Mesenchymal stem cell (in vitro differentiated cells and primary cell): Measurements from ENCODE around the gene RPL27.
A peak's percentile ranks its signal among the peaks of the same experiment; 100 is the strongest.
"Not testable (repeated sequence)": the region's sequence is repeated elsewhere in the genome, so short reads cannot be mapped to it uniquely, and the experiment has no call there.

Experiments used
- DNase-seq: peaks from one replicate; pipeline ENCODE4 v3.0.0-alpha.2; 2013
- H2AFZ ChIP-seq: one replicate; pipeline ENCODE4 v1.6.1; 2013; ENCODE audit warnings: low read depth, mild to moderate bottlenecking, control low read depth, inconsistent platforms, low read length, moderate library complexity
- H2AK5ac ChIP-seq: 2 replicates; pipeline ENCODE4 v1.6.1; 2013; ENCODE audit warnings: low read length, moderate library complexity, mild to moderate bottlenecking, inconsistent platforms; ENCODE audit not compliant: severe bottlenecking
- H2BK120ac ChIP-seq: one replicate; pipeline ENCODE4 v1.6.1; 2013; ENCODE audit warnings: low read depth, mild to moderate bottlenecking, inconsistent platforms, low read length, moderate library complexity
- H2BK12ac ChIP-seq, 2 experiments: one replicate each; pipeline ENCODE4 v1.6.1; 2013; ENCODE audit warnings: inconsistent platforms in 2 of 2, low read length in 2 of 2, mild to moderate bottlenecking in 2 of 2, moderate library complexity in 2 of 2, control low read depth in 1 of 2
- H2BK15ac ChIP-seq: one replicate; pipeline ENCODE4 v1.6.1; 2013; ENCODE audit warnings: mild to moderate bottlenecking, low read depth, inconsistent platforms; ENCODE audit not compliant: poor library complexity, severe bottlenecking
- H2BK5ac ChIP-seq: 2 replicates; pipeline ENCODE4 v1.6.1; 2013; ENCODE audit warnings: low read depth, mild to moderate bottlenecking, low read length, control low read depth, inconsistent platforms; ENCODE audit not compliant: poor library complexity, severe bottlenecking
- H3K14ac ChIP-seq, 2 experiments: one replicate each; pipeline ENCODE4 v1.6.1; 2013; ENCODE audit warnings: inconsistent platforms in 2 of 2, low read length in 2 of 2, control low read depth in 1 of 2, mild to moderate bottlenecking in 1 of 2, moderate library complexity in 1 of 2
- H3K18ac ChIP-seq, 2 experiments: one replicate each; pipeline ENCODE4 v1.6.1; 2013; ENCODE audit warnings: inconsistent platforms in 2 of 2, low read length in 2 of 2, control low read depth in 1 of 2, low read depth in 1 of 2, mild to moderate bottlenecking in 1 of 2
- H3K23ac ChIP-seq, 2 experiments: one replicate each; pipeline ENCODE4 v1.6.1; 2013; ENCODE audit warnings: inconsistent platforms in 2 of 2, low read length in 2 of 2, mild to moderate bottlenecking in 2 of 2, moderate library complexity in 2 of 2, control low read depth in 1 of 2
- H3K27ac ChIP-seq: 2 replicates; pipeline ENCODE4 v1.5.1; 2013; ENCODE audit warnings: mild to moderate bottlenecking, moderate library complexity, low read length, control low read depth, inconsistent platforms; ENCODE audit not compliant: poor library complexity, severe bottlenecking
- H3K27me3 ChIP-seq, 2 experiments: 2 replicates each; pipeline versions ENCODE4 v1.6.1 to v1.7.0; 2013; ENCODE audit warnings: low read length in 2 of 2, mild to moderate bottlenecking in 2 of 2, moderate library complexity in 2 of 2, control low read depth in 1 of 2, inconsistent platforms in 1 of 2; ENCODE audit not compliant: control insufficient read depth in 1 of 2, insufficient read depth in 1 of 2
- H3K36me3 ChIP-seq, 2 experiments: 2 replicates each; pipeline versions ENCODE4 v1.6.1 to v1.7.0; 2013; ENCODE audit warnings: low read length in 2 of 2, control low read depth in 1 of 2, inconsistent platforms in 1 of 2, low read depth in 1 of 2, mild to moderate bottlenecking in 1 of 2; ENCODE audit not compliant: insufficient read depth in 2 of 2, control insufficient read depth in 1 of 2
- H3K4ac ChIP-seq, 2 experiments: one replicate each; pipeline ENCODE4 v1.6.1; 2013; ENCODE audit warnings: inconsistent platforms in 2 of 2, low read length in 2 of 2, mild to moderate bottlenecking in 2 of 2, moderate library complexity in 2 of 2, control low read depth in 1 of 2, low read depth in 1 of 2
- H3K4me1 ChIP-seq: 2 replicates; pipeline ENCODE4 v1.6.1; 2013; ENCODE audit warnings: low read depth, low read length, control low read depth; ENCODE audit not compliant: control insufficient read depth, insufficient read depth
- H3K4me2 ChIP-seq: 2 replicates; pipeline ENCODE4 v1.6.1; 2013; ENCODE audit warnings: low read length, mild to moderate bottlenecking, inconsistent platforms; ENCODE audit not compliant: poor library complexity, severe bottlenecking
- H3K4me3 ChIP-seq, 2 experiments: 2 replicates each; pipeline versions ENCODE4 v1.5.1 to v1.7.0; 2013; ENCODE audit warnings: low read length in 2 of 2, mild to moderate bottlenecking in 2 of 2, control low read depth in 1 of 2, low read depth in 1 of 2; ENCODE audit not compliant: insufficient read depth in 1 of 2
- H3K79me1 ChIP-seq: replicated peaks from 2 replicates; pipeline ENCODE4 v1.6.1; 2013; ENCODE audit warnings: mild to moderate bottlenecking, control low read depth, low read length, inconsistent platforms; ENCODE audit not compliant: poor library complexity, severe bottlenecking
- H3K9ac ChIP-seq: 2 replicates; pipeline ENCODE4 v1.7.0; 2013; ENCODE audit warnings: mild to moderate bottlenecking, low read length, moderate library complexity
- H3K9me3 ChIP-seq: 2 replicates; pipeline ENCODE4 v1.7.0; 2013; ENCODE audit warnings: mild to moderate bottlenecking, low read length; ENCODE audit not compliant: control insufficient read depth
- H4K8ac ChIP-seq: one replicate; pipeline ENCODE4 v1.6.1; 2013; ENCODE audit warnings: inconsistent platforms, mild to moderate bottlenecking, low read length, moderate library complexity
- H4K91ac ChIP-seq: one replicate; pipeline ENCODE4 v1.6.1; 2013; ENCODE audit warnings: mild to moderate bottlenecking, low read length, inconsistent platforms
- WGBS: methylation state at CpG from one replicate; pipeline ENCODE4 v1.1.7; 2013; ENCODE audit warnings: mixed read lengths; 5-methylcytosine and 5-hydroxymethylcytosine counted together

Gene RPL27

GRCh38 chr17:42993913-42994312 lies 4.3 kb upstream of the RPL27 start:
- not testable (repeated sequence) for H2AFZ ChIP-seq, H2BK5ac ChIP-seq, H3K18ac ChIP-seq, DNase-seq, H2AK5ac ChIP-seq, H3K9ac ChIP-seq, H3K4ac ChIP-seq, H3K4me2 ChIP-seq, H3K4me1 ChIP-seq, H3K4me3 ChIP-seq, H3K27me3 ChIP-seq, H2BK15ac ChIP-seq, H3K79me1 ChIP-seq, H2BK120ac ChIP-seq, H3K14ac ChIP-seq, H4K91ac ChIP-seq, H3K9me3 ChIP-seq, H2BK12ac ChIP-seq, H3K27ac ChIP-seq, H3K23ac ChIP-seq, H4K8ac ChIP-seq
- peaks cover 35 to 53% of the 10 kb centered on the region in 2 experiments for H3K36me3 ChIP-seq
- WGBS = 96% methylated on average over 5 of the region's 10 CpGs

- peaks cover 8% of the 10 kb centered on the region for H3K4me1 ChIP-seq
- H4K8ac ChIP-seq = peak overlapping the region; percentile 52
- no peaks in the 10 kb centered on the region for H3K27me3 ChIP-seq
- H3K18ac ChIP-seq = peak overlapping the region in 1 of 2 experiments; percentile 55
- peak overlapping the region in 1 of 2 experiments; percentile 66 for H3K4me3 ChIP-seq
- no peak overlapping the region for H2BK15ac ChIP-seq
- H3K14ac ChIP-seq = no peak overlapping the region
- H2AK5ac ChIP-seq = peak overlapping the region; percentile 4
- H3K9me3 ChIP-seq = no peaks in the 10 kb centered on the region
- no peak overlapping the region for H3K4ac ChIP-seq
- peak overlapping the region; percentile 42 for H3K4me2 ChIP-seq
- H3K27ac ChIP-seq = peak overlapping the region; percentile 22
- peaks cover 26 to 54% of the 10 kb centered on the region in 2 experiments for H3K36me3 ChIP-seq
- 50% methylated on average over 3 of the region's 5 CpGs for WGBS
- no peak overlapping the region for H2BK120ac ChIP-seq
- no peak overlapping the region for H2BK12ac ChIP-seq
- H3K79me1 ChIP-seq = no peaks in the 10 kb centered on the region
- H2BK5ac ChIP-seq = no peak overlapping the region
- no peak overlapping the region for H4K91ac ChIP-seq
- no peak overlapping the region for H2AFZ ChIP-seq
- peak overlapping the region; percentile 87 for H3K9ac ChIP-seq
- no peak overlapping the region for H3K23ac ChIP-seq
- no peak for DNase-seq
These were observed 732 bp upstream of the RPL27 start for GRCh38 chr17:42997390-42997983.

DNA sequence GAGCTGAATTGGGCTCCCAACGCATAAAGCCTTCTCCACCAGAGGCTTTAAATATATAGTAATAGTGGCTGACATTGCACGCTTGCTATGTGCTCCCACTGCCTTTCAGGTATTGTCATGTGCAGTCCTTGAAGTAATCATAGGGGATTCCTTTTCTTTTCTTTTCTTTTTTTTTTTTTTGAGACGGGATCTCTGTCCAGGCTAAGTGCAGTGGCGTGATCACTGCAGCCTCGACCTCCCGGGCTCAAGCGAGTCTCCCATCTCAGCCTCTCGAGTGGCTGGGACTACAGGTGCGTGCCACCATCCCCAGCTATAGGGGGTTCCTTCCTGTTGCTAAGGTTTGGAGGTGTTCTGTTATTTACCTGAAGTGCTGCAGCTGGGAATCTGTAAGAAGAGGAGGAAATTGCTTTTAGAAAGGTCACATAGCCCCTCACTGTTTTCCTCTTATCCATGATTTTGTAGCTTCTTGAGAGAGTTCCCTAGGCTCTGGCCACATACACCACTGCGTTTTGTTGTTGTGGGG lies 845 bp downstream of the RPL27 start:
- H3K18ac ChIP-seq = peak overlapping the region; percentile 97 to 98
- no peak for DNase-seq
- no peaks in the 10 kb centered on the region for H3K9me3 ChIP-seq
- peak overlapping the region; percentile 85 to 90 for H3K4ac ChIP-seq
- peak overlapping the region; percentile 95 for H3K27ac ChIP-seq
- H2AK5ac ChIP-seq = no peak overlapping the region
- peak overlapping the region; percentile 100 for H3K9ac ChIP-seq
- no peaks in the 10 kb centered on the region for H3K79me1 ChIP-seq
- H3K4me1 ChIP-seq = peaks cover 10% of the 10 kb centered on the region
- H3K36me3 ChIP-seq = peaks cover 33 to 55% of the 10 kb centered on the region in 2 experiments
- H4K8ac ChIP-seq = no peak overlapping the region
- H3K23ac ChIP-seq = no peak overlapping the region
- no peak overlapping the region for H2BK15ac ChIP-seq
- 4% methylated on average over 6 of the region's 10 CpGs for WGBS
- H2BK120ac ChIP-seq = no peak overlapping the region
- no peaks in the 10 kb centered on the region for H3K27me3 ChIP-seq
- H2BK5ac ChIP-seq = no peak overlapping the region
- no peak overlapping the region for H2AFZ ChIP-seq
- no peak overlapping the region for H4K91ac ChIP-seq
- no peak overlapping the region for H3K14ac ChIP-seq
- H2BK12ac ChIP-seq = peak overlapping the region in 1 of 2 experiments; percentile 49
- peak overlapping the region; percentile 82 for H3K4me2 ChIP-seq
- H3K4me3 ChIP-seq = peak overlapping the region; percentile 89 to 99

- not testable (repeated sequence) for H2AK5ac ChIP-seq, H3K4me3 ChIP-seq, H2AFZ ChIP-seq, H2BK12ac ChIP-seq, H3K79me1 ChIP-seq, H3K14ac ChIP-seq, H3K9me3 ChIP-seq, H3K27ac ChIP-seq, H3K27me3 ChIP-seq, DNase-seq, H3K4ac ChIP-seq, H2BK15ac ChIP-seq, H3K4me2 ChIP-seq, H3K23ac ChIP-seq, H3K18ac ChIP-seq, H2BK5ac ChIP-seq, H2BK120ac ChIP-seq, H4K91ac ChIP-seq, H4K8ac ChIP-seq
- Histone ChIP-seq H3K9ac (peak overlapping the region; percentile 43), H3K36me3 (peaks cover 38 to 52% of the 10 kb centered on the region in 2 experiments), H3K4me1 (peaks cover 12% of the 10 kb centered on the region)
- 98% methylated on average over 13 of the region's 13 CpGs for WGBS
These were observed 2.7 kb downstream of the RPL27 start for GRCh38 chr17:43000894-43001293.
